ENCODE data around the gene LIPC. TPM values are rescaled to one million over a fixed set of nuclear protein-coding genes. Genes with fewer than 3 reads are reported as not detected.

The LIPC gene
- total and polyA plus RNA-seq, 2 donors (not counting 1 experiment from before 2014, with no cell fraction given), result 0.82 to 4.0 TPM

DNA sequence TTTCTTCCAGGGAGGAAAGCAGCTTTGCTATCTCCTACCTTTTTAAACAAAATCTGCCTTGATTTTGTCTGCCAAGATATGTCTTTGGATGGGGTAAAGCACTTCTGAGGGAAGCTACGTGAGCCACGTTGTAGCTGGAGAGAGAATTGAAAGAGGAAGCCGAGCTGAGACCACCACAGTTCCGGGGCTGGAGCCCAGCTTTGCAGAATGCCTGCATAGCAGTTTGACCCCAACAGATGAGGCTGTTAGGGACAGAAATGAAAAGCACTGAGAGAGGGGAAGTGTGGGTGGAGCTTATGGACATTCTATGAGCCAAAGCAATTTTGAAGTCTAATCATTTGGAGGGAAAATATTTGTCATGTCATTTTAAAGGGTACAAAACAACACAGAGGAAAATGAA lies 45.4 kb downstream of the LIPC start:
- Histone ChIP-seq H3K4me3 (replicated peaks in 1 of 4; ENCODE audit: control extremely low read depth in 1 of 4, insufficient read depth in 1 of 4, low read depth in 3 of 4, low read length in 4 of 4) (no peak overlapping the region), H3K9me3 (ENCODE audit: control insufficient read depth, insufficient read depth, low read depth, low read length) (no peaks in the 10 kb centered on the region), H3K9ac (ENCODE audit: insufficient read depth, low read length) (no peak overlapping the region), H3K36me3 (ENCODE audit: control insufficient read depth, insufficient read depth, low read length) (no peaks in the 10 kb centered on the region), H2AFZ (ENCODE audit: low read length) (peak overlapping the region; percentile 66), H3K27ac (ENCODE audit: insufficient read depth, low read length) (no peak overlapping the region), H3K4me1 (ENCODE audit: control insufficient read depth, extremely low read depth, insufficient read depth, low read length) (peaks cover 11% of the 10 kb centered on the region), H3K27me3 (ENCODE audit: control insufficient read depth, insufficient read depth, low read length) (no peaks in the 10 kb centered on the region), H3K4me2 (ENCODE audit: extremely low read depth, insufficient read depth, low read length) (peak overlapping the region; percentile 7), H3K79me2 (ENCODE audit: control insufficient read depth, insufficient read depth, low read length) (no peaks in the 10 kb centered on the region), H4K20me1 (ENCODE audit: control insufficient read depth, extremely low read depth, insufficient read depth, low read length) (no peaks in the 10 kb centered on the region)
- TF ChIP-seq EZH2 (IDR thresholded peaks at IDR 0.05; ENCODE audit: low read length, missing control alignments) (no peak), CTCF (conservative IDR thresholded peaks at IDR 0.05 in 1 of 2, IDR thresholded peaks at IDR 0.05 in 1 of 2; ENCODE audit: low read depth in 1 of 2, low read length in 2 of 2) (no peak)
- no peak for DNase-seq (ENCODE audit: low read depth in 2 of 2)

- no peaks in the 10 kb centered on the region for H3K27me3 ChIP-seq (ENCODE audit: control insufficient read depth, insufficient read depth, low read length)
- H3K79me2 ChIP-seq (ENCODE audit: control insufficient read depth, insufficient read depth, low read length), result no peaks in the 10 kb centered on the region
- no peak overlapping the region for H3K4me3 ChIP-seq (replicated peaks in 1 of 4; ENCODE audit: control extremely low read depth in 1 of 4, insufficient read depth in 1 of 4, low read depth in 3 of 4, low read length in 4 of 4)
- H3K9me3 ChIP-seq (ENCODE audit: control insufficient read depth, insufficient read depth, low read depth, low read length), result no peaks in the 10 kb centered on the region
- peaks cover 7% of the 10 kb centered on the region for H3K4me1 ChIP-seq (ENCODE audit: control insufficient read depth, extremely low read depth, insufficient read depth, low read length)
- TF ChIP-seq EZH2 (IDR thresholded peaks at IDR 0.05; ENCODE audit: low read length, missing control alignments) (no peak), CTCF (conservative IDR thresholded peaks at IDR 0.05 in 1 of 2, IDR thresholded peaks at IDR 0.05 in 1 of 2; ENCODE audit: low read depth in 1 of 2, low read length in 2 of 2) (no peak)
- no peak overlapping the region for H2AFZ ChIP-seq (ENCODE audit: low read length)
- no peaks in the 10 kb centered on the region for H3K36me3 ChIP-seq (ENCODE audit: control insufficient read depth, insufficient read depth, low read length)
- H3K27ac ChIP-seq (ENCODE audit: insufficient read depth, low read length), result no peak overlapping the region
- H3K9ac ChIP-seq (ENCODE audit: insufficient read depth, low read length), result no peak overlapping the region
- H3K4me2 ChIP-seq (ENCODE audit: extremely low read depth, insufficient read depth, low read length), result no peak overlapping the region
- DNase-seq (ENCODE audit: low read depth in 2 of 2), result no peak
- no peaks in the 10 kb centered on the region for H4K20me1 ChIP-seq (ENCODE audit: control insufficient read depth, extremely low read depth, insufficient read depth, low read length)
Measured at GRCh38 chr15:58478035-58478434, 46.2 kb downstream of the LIPC start.

DNA sequence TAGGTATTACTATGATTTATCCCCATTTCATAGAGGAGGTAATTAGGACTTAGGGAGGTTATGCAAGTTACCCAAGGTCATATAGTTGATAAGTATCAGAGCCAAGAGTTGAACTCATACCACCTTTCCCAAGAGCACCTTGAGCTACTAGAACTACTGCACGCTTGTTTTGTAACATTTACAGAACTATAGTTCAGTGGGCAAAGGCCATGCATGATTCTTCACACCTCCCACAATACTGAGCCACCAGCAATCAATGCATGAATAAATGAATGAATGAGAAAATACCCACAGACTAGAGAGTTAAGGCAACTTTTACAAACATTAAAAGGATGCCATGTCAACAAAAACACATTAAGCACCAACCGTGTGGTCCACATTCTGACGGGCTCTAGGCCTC lies 46.8 kb downstream of the LIPC start:
- H3K9me3 ChIP-seq (ENCODE audit: control insufficient read depth, insufficient read depth, low read depth, low read length), result no peaks in the 10 kb centered on the region
- H4K20me1 ChIP-seq (ENCODE audit: control insufficient read depth, extremely low read depth, insufficient read depth, low read length), result no peaks in the 10 kb centered on the region
- H3K27me3 ChIP-seq (ENCODE audit: control insufficient read depth, insufficient read depth, low read length), result no peaks in the 10 kb centered on the region
- no peaks in the 10 kb centered on the region for H3K79me2 ChIP-seq (ENCODE audit: control insufficient read depth, insufficient read depth, low read length)
- H3K4me2 ChIP-seq (ENCODE audit: extremely low read depth, insufficient read depth, low read length), result no peak overlapping the region
- H3K4me3 ChIP-seq (replicated peaks in 1 of 4; ENCODE audit: control extremely low read depth in 1 of 4, insufficient read depth in 1 of 4, low read depth in 3 of 4, low read length in 4 of 4), result no peak overlapping the region
- H3K27ac ChIP-seq (ENCODE audit: insufficient read depth, low read length), result no peak overlapping the region
- H3K4me1 ChIP-seq (ENCODE audit: control insufficient read depth, extremely low read depth, insufficient read depth, low read length), result peaks cover 2% of the 10 kb centered on the region
- DNase-seq (ENCODE audit: low read depth in 2 of 2), result no peak
- H2AFZ ChIP-seq (ENCODE audit: low read length), result no peak overlapping the region
- TF ChIP-seq CTCF (conservative IDR thresholded peaks at IDR 0.05 in 1 of 2, IDR thresholded peaks at IDR 0.05 in 1 of 2; ENCODE audit: low read depth in 1 of 2, low read length in 2 of 2) (no peak), EZH2 (IDR thresholded peaks at IDR 0.05; ENCODE audit: low read length, missing control alignments) (no peak)
- no peak overlapping the region for H3K9ac ChIP-seq (ENCODE audit: insufficient read depth, low read length)
- H3K36me3 ChIP-seq (ENCODE audit: control insufficient read depth, insufficient read depth, low read length), result no peaks in the 10 kb centered on the region
